ENCODE data around the gene SQSTM1.

Gene SQSTM1

DNA sequence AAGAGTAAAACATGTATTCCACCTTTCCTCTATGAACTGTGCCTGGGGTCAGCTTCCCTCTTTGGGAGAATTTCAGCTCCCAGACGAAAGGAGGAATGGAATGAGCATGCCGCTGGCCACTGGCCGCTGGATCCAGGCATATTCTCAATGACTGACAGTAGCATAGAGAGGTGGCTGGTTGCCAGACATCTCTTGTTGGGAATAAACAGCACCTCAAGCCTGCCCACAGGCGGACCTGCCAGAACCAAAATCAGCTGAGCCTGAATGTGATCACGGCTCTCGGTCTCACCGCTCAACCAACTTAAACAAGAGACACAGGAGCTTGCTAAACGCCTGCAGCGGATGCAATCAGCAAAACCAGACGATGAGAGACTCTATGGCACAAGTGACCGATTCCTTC lies 66.4 kb downstream of the SQSTM1 start:
- Histone ChIP-seq H3K79me2 (ENCODE audit: insufficient read depth, low read length) (no peaks in the 10 kb centered on the region), H3K9ac (ENCODE audit: low read length) (no peak overlapping the region), H3K9me2 (replicated peaks; ENCODE audit: insufficient read depth, low read length) (no peaks in the 10 kb centered on the region), H2AFZ (ENCODE audit: low read depth, low read length, severe bottlenecking) (no peak overlapping the region), H3K4me3 (ENCODE audit: insufficient read depth, low read length, poor library complexity, severe bottlenecking) (no peak overlapping the region), H3K36me3 (ENCODE audit: low read length) (peaks cover 26% of the 10 kb centered on the region), H4K20me1 (ENCODE audit: low read depth, low read length) (no peaks in the 10 kb centered on the region), H3F3A (ENCODE audit: insufficient read depth) (no peaks in the 10 kb centered on the region; the same call in 1 of the 2 replicates), H3K27me3 (ENCODE audit: low read length) (no peaks in the 10 kb centered on the region), H3K4me2 (ENCODE audit: low read depth, low read length, poor library complexity, severe bottlenecking) (no peak overlapping the region), H3K27ac (ENCODE audit: low read depth, low read length) (no peak overlapping the region), H3K9me3 (ENCODE audit: insufficient read depth, low read length) (peaks cover 26% of the 10 kb centered on the region; the same call in 1 of the 2 replicates)
- no peak for TF ChIP-seq EZH2phosphoT487 (conservative IDR thresholded peaks at IDR 0.05; ENCODE audit: low read length)
- TF ChIP-seq, protein P1, sequence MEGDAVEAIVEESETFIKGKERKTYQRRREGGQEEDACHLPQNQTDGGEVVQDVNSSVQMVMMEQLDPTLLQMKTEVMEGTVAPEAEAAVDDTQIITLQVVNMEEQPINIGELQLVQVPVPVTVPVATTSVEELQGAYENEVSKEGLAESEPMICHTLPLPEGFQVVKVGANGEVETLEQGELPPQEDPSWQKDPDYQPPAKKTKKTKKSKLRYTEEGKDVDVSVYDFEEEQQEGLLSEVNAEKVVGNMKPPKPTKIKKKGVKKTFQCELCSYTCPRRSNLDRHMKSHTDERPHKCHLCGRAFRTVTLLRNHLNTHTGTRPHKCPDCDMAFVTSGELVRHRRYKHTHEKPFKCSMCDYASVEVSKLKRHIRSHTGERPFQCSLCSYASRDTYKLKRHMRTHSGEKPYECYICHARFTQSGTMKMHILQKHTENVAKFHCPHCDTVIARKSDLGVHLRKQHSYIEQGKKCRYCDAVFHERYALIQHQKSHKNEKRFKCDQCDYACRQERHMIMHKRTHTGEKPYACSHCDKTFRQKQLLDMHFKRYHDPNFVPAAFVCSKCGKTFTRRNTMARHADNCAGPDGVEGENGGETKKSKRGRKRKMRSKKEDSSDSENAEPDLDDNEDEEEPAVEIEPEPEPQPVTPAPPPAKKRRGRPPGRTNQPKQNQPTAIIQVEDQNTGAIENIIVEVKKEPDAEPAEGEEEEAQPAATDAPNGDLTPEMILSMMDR (IDR thresholded peaks at IDR 0.05; ENCODE audit: insufficient read depth, low read length, poor library complexity, severe bottlenecking), result no peak
